B cell (primary cell): ENCODE results near the gene WEE1. TPM values are rescaled to one million over a fixed set of nuclear protein-coding genes. Genes with fewer than 3 reads are reported as not detected.
A peak's percentile ranks its signal among the peaks of the same experiment; 100 is the strongest.

Experiments
- ATAC-seq: fragments of 200-7000 bp; cut with Tn5 transposase; one replicate; pipeline ENCODE4 v1.10.0; 2021; ENCODE audit warnings: low read depth, mild to moderate bottlenecking, moderate number of reproducible peaks, moderate library complexity
- CTCF ChIA-PET: fragments of 350-600 bp; sonication (Branson Sonifier 250); formaldehyde crosslinking; loops from one replicate; lab custom pipeline; 2021; ENCODE audit warnings: antibody characterized with exemption, inconsistent platforms; lab: Charles Lee
- POLR2A ChIA-PET: fragments of 350-600 bp; sonication (Branson Sonifier 250); formaldehyde crosslinking; loops from one replicate; lab custom pipeline; 2021; ENCODE audit warnings: antibody characterized with exemption; lab: Charles Lee
- DNase-seq: peaks from one replicate; pipeline ENCODE4 v3.0.0; 2013
- H2AFZ ChIP-seq: 2 replicates; pipeline ENCODE4 v1.6.1; 2012; ENCODE audit warnings: mild to moderate bottlenecking, low read depth, low read length; ENCODE audit not compliant: insufficient read depth, poor library complexity, severe bottlenecking
- H3K27ac ChIP-seq, 2 donors: 1 replicate in 1 of 2; 2 replicates in 1 of 2; pipeline ENCODE4 v1.5.1; 2012 to 2013; ENCODE audit warnings: low read length in 2 of 2, mild to moderate bottlenecking in 2 of 2, moderate library complexity in 1 of 2
- H3K27me3 ChIP-seq, 4 experiments: fragments of 200-600 bp in 1 of 4; sonication (generic) in 1 of 4; replicated peaks in 1 of 4; 1 replicate in 2 of 4; 2 replicates in 2 of 4; pipeline versions ENCODE4 v1.6.1 to v1.7.0; 2013 to 2016; ENCODE audit warnings: low read length in 3 of 4, mild to moderate bottlenecking in 2 of 4, mixed read lengths in 1 of 4, moderate library complexity in 1 of 4; ENCODE audit not compliant: insufficient read depth in 4 of 4, control insufficient read depth in 3 of 4; ENCODE audit errors: control extremely low read depth in 1 of 4
- H3K36me3 ChIP-seq, 2 experiments: replicated peaks in 1 of 2; 1 replicate in 1 of 2; 2 replicates in 1 of 2; pipeline versions ENCODE4 v1.6.1 to v1.7.1; 2013; ENCODE audit warnings: low read length in 1 of 2; ENCODE audit not compliant: insufficient read depth in 2 of 2, control insufficient read depth in 1 of 2; ENCODE audit errors: control extremely low read depth in 1 of 2, extremely low read depth in 1 of 2
- H3K4me1 ChIP-seq, 2 donors: fragments of 200-600 bp in 1 of 2; sonication (generic) in 1 of 2; 1 replicate in 1 of 2; 2 replicates in 1 of 2; pipeline versions ENCODE4 v1.5.1 to v1.6.1; 2013 to 2017; ENCODE audit warnings: low read length in 2 of 2; ENCODE audit not compliant: control insufficient read depth in 2 of 2, insufficient read depth in 2 of 2
- H3K4me2 ChIP-seq: replicated peaks from 2 replicates; pipeline ENCODE3; 2012; ENCODE audit warnings: mild to moderate bottlenecking, low read depth, low read length; ENCODE audit not compliant: poor library complexity, severe bottlenecking
- H3K4me3 ChIP-seq, 5 experiments: fragments of 200-600 bp in 1 of 5; sonication (generic) in 1 of 5; 1 replicate in 3 of 5; 2 replicates in 2 of 5; pipeline versions ENCODE4 v1.5.1 to v1.7.0; 2011 to 2016; ENCODE audit warnings: low read length in 4 of 5, mild to moderate bottlenecking in 4 of 5, low read depth in 2 of 5, control low read depth in 1 of 5, moderate library complexity in 1 of 5; ENCODE audit not compliant: insufficient read depth in 1 of 5; ENCODE audit errors: control extremely low read depth in 1 of 5, extremely low read depth in 1 of 5
- H3K79me2 ChIP-seq: fragments of 200-600 bp; sonication (generic); one replicate; pipeline ENCODE4 v1.6.0; 2016; ENCODE audit warnings: low read length; ENCODE audit not compliant: control insufficient read depth, insufficient read depth
- H3K9ac ChIP-seq: fragments of 200-600 bp; sonication (generic); 2 replicates; pipeline ENCODE4 v1.6.1; 2017; ENCODE audit warnings: mild to moderate bottlenecking, low read length, moderate library complexity
- H3K9me3 ChIP-seq, 3 donors: one replicate each; pipeline versions ENCODE4 v1.6.1 to v1.7.1; 2013; ENCODE audit warnings: low read length in 2 of 3; ENCODE audit not compliant: control insufficient read depth in 2 of 3, insufficient read depth in 1 of 3; ENCODE audit errors: control extremely low read depth in 1 of 3
- H4K20me1 ChIP-seq: 2 replicates; pipeline ENCODE4 v1.6.0; 2012; ENCODE audit warnings: mild to moderate bottlenecking, low read length; ENCODE audit not compliant: insufficient read depth, control insufficient read depth, poor library complexity, severe bottlenecking
- H3K27ac Mint-ChIP-seq: one replicate; pipeline ENCODE4 v1.8.0; 2021; ENCODE audit warnings: mixed read lengths
- H3K27me3 Mint-ChIP-seq: one replicate; pipeline ENCODE4 v1.8.0; 2021; ENCODE audit warnings: mixed read lengths
- H3K4me1 Mint-ChIP-seq: one replicate; pipeline ENCODE4 v1.8.0; 2021; ENCODE audit warnings: mixed read lengths
- H3K4me3 Mint-ChIP-seq: one replicate; pipeline ENCODE4 v1.8.0; 2021; ENCODE audit warnings: mixed read lengths
- H3K9me3 Mint-ChIP-seq: one replicate; pipeline ENCODE4 v1.8.0; 2022; ENCODE audit warnings: mixed read lengths; ENCODE audit not compliant: insufficient read depth
- EZH2 ChIP-seq: IDR thresholded peaks from 2 replicates; pipeline ENCODE4 v1.6.1; 2012; ENCODE audit warnings: borderline replicate concordance, low read depth, mild to moderate bottlenecking, moderate library complexity, low read length; ENCODE audit not compliant: insufficient read depth, poor library complexity, severe bottlenecking
- WGBS: methylation state at CpG from one replicate; pipeline ENCODE4 v1.1.5; 2013; ENCODE audit warnings: missing lambda C conversion rate; ENCODE audit not compliant: insufficient coverage; 5-methylcytosine and 5-hydroxymethylcytosine counted together
- intact Hi-C: fragments of 100-400 bp; cut with micrococcal nuclease; formaldehyde crosslinking; loops from one replicate; pipeline ENCODE4 v1.10.0; 2022
- polyA plus RNA-seq: library from polyadenylated mRNA; depleted of rRNA; stranded (reverse); fragments of >200 nt; gene quantifications from 2 replicates; pipeline ENCODE4 v1.2.3, GENCODE V29; 2012
- total RNA-seq, 2 donors: library from RNA; stranded (reverse); fragments of 120-200 nt in 1 of 2; gene quantifications; 1 replicate in 1 of 2; 2 replicates in 1 of 2; pipeline versions ENCODE4 v1.2.3 to v1.2.4, GENCODE V29; 2013 to 2022
- TF ChIP-seq, protein P1 (sequence below): fragments of 200-600 bp; IDR thresholded peaks from one replicate; pipeline ENCODE4 v1.8.0; 2022; ENCODE audit warnings: antibody characterized with exemption, mild to moderate bottlenecking

Gene WEE1
- total and polyA plus RNA-seq, 2 donors (not counting 1 experiment from before 2014, with no cell fraction given), result 14.7 to 31.3 TPM

GRCh38 chr11:9575260-9576240 lies 2.1 kb downstream of the WEE1 start:
- Histone ChIP-seq H3K4me2 (peak overlapping the region; percentile 93), H3K79me2 (peaks cover 39% of the 10 kb centered on the region), H3K27me3 (no peaks in the 10 kb centered on the region), H2AFZ (peak overlapping the region; percentile 91), H3K4me3 (peak overlapping the region; percentile 88 to 96 (median 90)), H4K20me1 (no peaks in the 10 kb centered on the region), H3K9me3 (no peaks in the 10 kb centered on the region), H3K36me3 (peaks cover 4 to 14% of the 10 kb centered on the region in 2 experiments), H3K9ac (peak overlapping the region; percentile 86), H3K4me1 (peaks cover 28 to 31% of the 10 kb centered on the region in 2 donors), H3K27ac (peak overlapping the region; percentile 36 to 72)
- Mint-ChIP-seq H3K4me3 (peak overlapping the region; percentile 97), H3K4me1 (peaks cover 50% of the 10 kb centered on the region), H3K9me3 (no peaks in the 10 kb centered on the region), H3K27me3 (no peaks in the 10 kb centered on the region), H3K27ac (peak overlapping the region; percentile 94)
- intact Hi-C loops, result loop anchor here (2.0 to 10.0 kb wide), 3 partner anchors 19 to 729 kb away; partner anchors contain the start of gene ADM
- TF ChIP-seq, protein P1, sequence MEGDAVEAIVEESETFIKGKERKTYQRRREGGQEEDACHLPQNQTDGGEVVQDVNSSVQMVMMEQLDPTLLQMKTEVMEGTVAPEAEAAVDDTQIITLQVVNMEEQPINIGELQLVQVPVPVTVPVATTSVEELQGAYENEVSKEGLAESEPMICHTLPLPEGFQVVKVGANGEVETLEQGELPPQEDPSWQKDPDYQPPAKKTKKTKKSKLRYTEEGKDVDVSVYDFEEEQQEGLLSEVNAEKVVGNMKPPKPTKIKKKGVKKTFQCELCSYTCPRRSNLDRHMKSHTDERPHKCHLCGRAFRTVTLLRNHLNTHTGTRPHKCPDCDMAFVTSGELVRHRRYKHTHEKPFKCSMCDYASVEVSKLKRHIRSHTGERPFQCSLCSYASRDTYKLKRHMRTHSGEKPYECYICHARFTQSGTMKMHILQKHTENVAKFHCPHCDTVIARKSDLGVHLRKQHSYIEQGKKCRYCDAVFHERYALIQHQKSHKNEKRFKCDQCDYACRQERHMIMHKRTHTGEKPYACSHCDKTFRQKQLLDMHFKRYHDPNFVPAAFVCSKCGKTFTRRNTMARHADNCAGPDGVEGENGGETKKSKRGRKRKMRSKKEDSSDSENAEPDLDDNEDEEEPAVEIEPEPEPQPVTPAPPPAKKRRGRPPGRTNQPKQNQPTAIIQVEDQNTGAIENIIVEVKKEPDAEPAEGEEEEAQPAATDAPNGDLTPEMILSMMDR, result no peak
- TF ChIP-seq EZH2, result no peak
- ChIA-PET CTCF (interaction anchor here (1.1 to 5.7 kb wide), 9 partner anchors 12 to 172 kb away, joined by 3 to 55 read pairs (median 20); no protein-coding TSS in a partner anchor), POLR2A (interaction anchor here (0.6 to 0.9 kb wide), 3 partner anchors 26 to 142 kb away, joined by 3 to 8 read pairs (median 3); no protein-coding TSS in a partner anchor)
- 0% methylated on average over 7 of the region's 17 CpGs for WGBS
- DNase-seq, result no peak
- ATAC-seq, result no peak
